Lower leg skin (tissue), 3 donors: ENCODE results near the gene AHCYL2.
"Not testable (repeated sequence)": the region's sequence is repeated elsewhere in the genome, so short reads cannot be mapped to it uniquely, and the experiment has no call there.

ENCODE experiments used
- CTCF ChIP-seq, 3 donors: fragments of 450-650 bp; IDR thresholded peaks; one replicate each; pipeline ENCODE4 v1.5.1; 2016; ENCODE audit warnings: antibody characterized with exemption in 3 of 3, mild to moderate bottlenecking in 3 of 3, moderate library complexity in 2 of 3
- POLR2A ChIP-seq, 2 donors: fragments of 450-650 bp; IDR thresholded peaks; one replicate each; pipeline ENCODE4 v1.6.1; 2016 to 2017; ENCODE audit warnings: antibody characterized with exemption in 2 of 2, mild to moderate bottlenecking in 1 of 2, moderate library complexity in 1 of 2

GRCh38 chr7:129252603-129253002 lies 27.8 kb downstream of the AHCYL2 start:
- TF ChIP-seq CTCF, POLR2A (IDR thresholded peaks at IDR 0.05): not testable (repeated sequence)
